Measurements from ENCODE around the gene XBP1. TPM values are rescaled to one million over a fixed set of nuclear protein-coding genes. Genes with fewer than 3 reads are reported as not detected.

Gene XBP1
- total and polyA plus RNA-seq, 10 of the 15 experiments (the other 5 are each of a cell fraction or from before 2014, with no cell fraction given): 44.5 to 313 (median 149) TPM

DNA sequence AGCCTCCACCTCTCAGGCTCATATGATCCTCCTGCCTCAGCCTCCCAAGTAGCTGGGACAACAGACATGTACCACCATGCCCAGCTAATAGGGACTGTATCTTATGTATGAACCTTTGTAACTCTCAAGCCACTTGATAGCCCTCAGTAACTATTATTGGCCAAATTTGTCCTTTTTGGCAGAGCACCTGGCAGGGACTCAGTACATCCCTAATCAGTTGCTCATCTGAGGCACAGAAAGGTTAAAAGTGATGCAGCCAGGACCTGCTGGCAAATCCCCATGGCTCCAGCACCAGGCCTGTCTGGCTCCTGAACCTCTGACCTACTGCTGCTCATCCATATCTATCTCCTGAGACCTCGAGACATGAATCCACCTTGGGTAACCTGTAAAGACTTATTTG, 21.1 kb upstream of the XBP1 start:
- SMC1A ChIA-PET (ENCODE audit: uncharacterized antibody, unreplicated experiment): interaction anchor here (6.8 kb wide), 1 partner anchor 22 kb away, joined by 130 read pairs; the partner anchor contains the start of gene XBP1
- no peak for ATAC-seq
- intact Hi-C loops (cut with micrococcal nuclease; ENCODE audit: unreplicated experiment) (loop anchor here (10.0 kb wide), 3 partner anchors 47 to 807 kb away; partner anchors contain the start of genes CCDC117 and TTC28), in situ Hi-C loops (cut with MboI) (loop anchor here (10.0 kb wide), 1 partner anchor 797 kb away; no protein-coding TSS in a partner anchor)
- 81% methylated on average over 1 of the region's 1 CpG for WGBS (ENCODE audit: insufficient coverage, insufficient replicate concordance, low lambda C conversion rate, missing lambda C conversion rate)
- no peaks in the 10 kb centered on the region for H3K27me3 ChIP-seq (replicated peaks in 1 of 2; ENCODE audit: control insufficient read depth in 2 of 2, insufficient read depth in 2 of 2, low read length in 1 of 2)
- H3K9me3 ChIP-seq (replicated peaks; ENCODE audit: control insufficient read depth, insufficient read depth, low read length): no peaks in the 10 kb centered on the region
- RAD21 ChIA-PET (ENCODE audit: unreplicated experiment): interaction anchor here (1.4 to 4.4 kb wide), 4 partner anchors 21 to 220 kb away, joined by 4 to 58 read pairs (median 10); partner anchors contain the start of gene XBP1
- POLR2A ChIA-PET: interaction anchor here (4.2 kb wide), 1 partner anchor 21 kb away, joined by 64 read pairs; the partner anchor contains the start of gene XBP1
- H3K4me3 ChIP-seq: no peak overlapping the region
- no peaks in the 10 kb centered on the region for H3K79me2 ChIP-seq (ENCODE audit: control insufficient read depth, insufficient read depth, low read length)
- CTCF ChIA-PET: interaction anchor here (1.5 to 4.2 kb wide), 5 partner anchors 8 to 31 kb away, joined by 3 to 48 read pairs (median 7); no protein-coding TSS in a partner anchor
- H3K4me2 ChIP-seq (ENCODE audit: control insufficient read depth, insufficient read depth): no peak overlapping the region
- 0 out of 4 replicates have a peak, but pooled peaks cover 0 to 2% of the 10 kb centered on the region in 2 experiments for H3K36me3 ChIP-seq (ENCODE audit: control insufficient read depth in 2 of 2, insufficient read depth in 2 of 2, low read length in 1 of 2)
- H3K27ac ChIP-seq (ENCODE audit: control insufficient read depth, insufficient read depth): no peak overlapping the region
- H3K9ac ChIP-seq (ENCODE audit: control insufficient read depth, insufficient read depth, low read length): no peak overlapping the region
- no peak for DNase-seq (ENCODE audit: low read depth, low spot score)
- BruUV-seq (replicated peaks): no TSS peak
- peaks cover 46% of the 10 kb centered on the region for H3K4me1 ChIP-seq (ENCODE audit: control insufficient read depth, insufficient read depth, low read length)
- no peak overlapping the region for H2AFZ ChIP-seq (ENCODE audit: control insufficient read depth, low read depth, low read length)
- FAIRE-seq: no peak
- TF ChIP-seq CREM (IDR thresholded peaks at IDR 0.05; ENCODE audit: low read depth) (no peak), RBBP5 (conservative IDR thresholded peaks at IDR 0.05) (no peak), ZNF622 (IDR thresholded peaks at IDR 0.05) (no peak), TCF12 (IDR thresholded peaks at IDR 0.05; ENCODE audit: low read depth, low read length) (no peak), SP1 (IDR thresholded peaks at IDR 0.05; ENCODE audit: low read depth, low read length) (no peak), POLR2AphosphoS2 (IDR thresholded peaks at IDR 0.05; ENCODE audit: low read depth, low read length) (no peak), HDAC2 (IDR thresholded peaks at IDR 0.05) (no peak), HDAC6 (IDR thresholded peaks at IDR 0.05; ENCODE audit: unreplicated experiment) (no peak), ZBED1 (IDR thresholded peaks at IDR 0.05; ENCODE audit: borderline replicate concordance) (no peak), CHD1 (IDR thresholded peaks at IDR 0.05; ENCODE audit: low read depth, low read length) (no peak), ZNF207 (IDR thresholded peaks at IDR 0.05; ENCODE audit: borderline replicate concordance) (no peak), MEF2A (IDR thresholded peaks at IDR 0.05; ENCODE audit: insufficient read depth, low read depth, low read length) (no peak)
- TF ChIP-seq, protein P1, sequence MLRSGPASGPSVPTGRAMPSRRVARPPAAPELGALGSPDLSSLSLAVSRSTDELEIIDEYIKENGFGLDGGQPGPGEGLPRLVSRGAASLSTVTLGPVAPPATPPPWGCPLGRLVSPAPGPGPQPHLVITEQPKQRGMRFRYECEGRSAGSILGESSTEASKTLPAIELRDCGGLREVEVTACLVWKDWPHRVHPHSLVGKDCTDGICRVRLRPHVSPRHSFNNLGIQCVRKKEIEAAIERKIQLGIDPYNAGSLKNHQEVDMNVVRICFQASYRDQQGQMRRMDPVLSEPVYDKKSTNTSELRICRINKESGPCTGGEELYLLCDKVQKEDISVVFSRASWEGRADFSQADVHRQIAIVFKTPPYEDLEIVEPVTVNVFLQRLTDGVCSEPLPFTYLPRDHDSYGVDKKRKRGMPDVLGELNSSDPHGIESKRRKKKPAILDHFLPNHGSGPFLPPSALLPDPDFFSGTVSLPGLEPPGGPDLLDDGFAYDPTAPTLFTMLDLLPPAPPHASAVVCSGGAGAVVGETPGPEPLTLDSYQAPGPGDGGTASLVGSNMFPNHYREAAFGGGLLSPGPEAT (IDR thresholded peaks at IDR 0.05; ENCODE audit: low read depth): no peak
- TF ChIP-seq, protein P2, sequence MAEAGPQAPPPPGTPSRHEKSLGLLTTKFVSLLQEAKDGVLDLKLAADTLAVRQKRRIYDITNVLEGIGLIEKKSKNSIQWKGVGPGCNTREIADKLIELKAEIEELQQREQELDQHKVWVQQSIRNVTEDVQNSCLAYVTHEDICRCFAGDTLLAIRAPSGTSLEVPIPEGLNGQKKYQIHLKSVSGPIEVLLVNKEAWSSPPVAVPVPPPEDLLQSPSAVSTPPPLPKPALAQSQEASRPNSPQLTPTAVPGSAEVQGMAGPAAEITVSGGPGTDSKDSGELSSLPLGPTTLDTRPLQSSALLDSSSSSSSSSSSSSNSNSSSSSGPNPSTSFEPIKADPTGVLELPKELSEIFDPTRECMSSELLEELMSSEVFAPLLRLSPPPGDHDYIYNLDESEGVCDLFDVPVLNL (IDR thresholded peaks at IDR 0.05; ENCODE audit: low read depth, low read length): no peak
- TF ChIP-seq, protein P3, sequence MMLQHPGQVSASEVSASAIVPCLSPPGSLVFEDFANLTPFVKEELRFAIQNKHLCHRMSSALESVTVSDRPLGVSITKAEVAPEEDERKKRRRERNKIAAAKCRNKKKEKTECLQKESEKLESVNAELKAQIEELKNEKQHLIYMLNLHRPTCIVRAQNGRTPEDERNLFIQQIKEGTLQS (IDR thresholded peaks at IDR 0.05; ENCODE audit: borderline replicate concordance, extremely low read depth, low read depth, low read length): no peak
- H4K20me1 ChIP-seq (ENCODE audit: control insufficient read depth, insufficient read depth): no peaks in the 10 kb centered on the region

All from GM12878 (cell line).